Measurements from ENCODE around the gene CAB39L. TPM values are rescaled to one million over a fixed set of nuclear protein-coding genes. Genes with fewer than 3 reads are reported as not detected.
A peak's percentile ranks its signal among the peaks of the same experiment; 100 is the strongest.

Gene CAB39L
- total RNA-seq, 1 donor from 2014 or later: 13.3 TPM

DNA sequence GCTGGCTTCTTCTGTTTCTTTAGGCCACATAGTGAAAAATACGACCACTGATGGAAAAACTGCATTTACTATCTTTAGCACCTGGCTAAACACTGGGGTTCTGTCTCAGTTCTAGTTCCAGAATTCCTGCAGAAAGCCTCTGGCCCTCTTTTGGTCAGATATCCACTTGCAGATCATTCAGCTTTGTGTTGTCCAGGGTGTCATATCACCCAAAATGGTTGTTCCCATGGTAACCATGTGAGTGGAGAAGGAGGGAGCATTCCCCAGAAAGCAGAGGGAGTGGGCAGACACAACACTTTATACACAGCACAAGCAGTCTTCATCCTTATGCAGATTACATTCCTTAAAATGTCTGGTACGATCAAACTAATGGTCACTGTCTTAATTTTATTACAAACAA is 73.5 kb downstream of the CAB39L start:
- TF ChIP-seq, protein P1, sequence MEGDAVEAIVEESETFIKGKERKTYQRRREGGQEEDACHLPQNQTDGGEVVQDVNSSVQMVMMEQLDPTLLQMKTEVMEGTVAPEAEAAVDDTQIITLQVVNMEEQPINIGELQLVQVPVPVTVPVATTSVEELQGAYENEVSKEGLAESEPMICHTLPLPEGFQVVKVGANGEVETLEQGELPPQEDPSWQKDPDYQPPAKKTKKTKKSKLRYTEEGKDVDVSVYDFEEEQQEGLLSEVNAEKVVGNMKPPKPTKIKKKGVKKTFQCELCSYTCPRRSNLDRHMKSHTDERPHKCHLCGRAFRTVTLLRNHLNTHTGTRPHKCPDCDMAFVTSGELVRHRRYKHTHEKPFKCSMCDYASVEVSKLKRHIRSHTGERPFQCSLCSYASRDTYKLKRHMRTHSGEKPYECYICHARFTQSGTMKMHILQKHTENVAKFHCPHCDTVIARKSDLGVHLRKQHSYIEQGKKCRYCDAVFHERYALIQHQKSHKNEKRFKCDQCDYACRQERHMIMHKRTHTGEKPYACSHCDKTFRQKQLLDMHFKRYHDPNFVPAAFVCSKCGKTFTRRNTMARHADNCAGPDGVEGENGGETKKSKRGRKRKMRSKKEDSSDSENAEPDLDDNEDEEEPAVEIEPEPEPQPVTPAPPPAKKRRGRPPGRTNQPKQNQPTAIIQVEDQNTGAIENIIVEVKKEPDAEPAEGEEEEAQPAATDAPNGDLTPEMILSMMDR (IDR thresholded peaks at IDR 0.05; ENCODE audit: unreplicated experiment): no peak
- Mint-ChIP-seq H3K4me1 (peaks cover 62% of the 10 kb centered on the region), H3K4me3 (no peak overlapping the region), H3K9me3 (peaks cover 6% of the 10 kb centered on the region), H3K27ac (no peak overlapping the region), H3K36me3 (peaks cover 9% of the 10 kb centered on the region), H3K27me3 (ENCODE audit: low read depth) (peaks cover 43% of the 10 kb centered on the region)
- no peak for DNase-seq (ENCODE audit: low spot score in 2 of 2, unreplicated experiment in 2 of 2)

DNA sequence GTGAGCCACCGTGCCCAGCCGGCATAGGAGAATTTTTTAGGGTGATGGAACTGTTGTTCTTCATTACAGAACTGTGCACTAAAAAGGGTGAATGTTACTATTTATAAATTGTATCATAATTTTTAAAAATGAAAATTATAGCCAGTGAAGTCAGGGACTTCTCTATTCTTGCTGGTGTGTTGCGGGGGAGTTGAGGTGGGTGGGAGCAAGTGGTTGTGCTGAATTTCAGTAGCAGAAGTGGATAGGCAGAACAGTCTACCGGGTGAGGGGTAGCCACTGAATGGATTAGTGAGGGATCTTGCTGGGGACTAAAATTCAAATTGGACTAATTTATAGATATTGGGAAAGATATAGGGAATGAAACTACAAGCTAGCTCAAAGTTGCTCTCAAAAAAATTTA is 74.0 kb downstream of the CAB39L start:
- Mint-ChIP-seq H3K27me3 (ENCODE audit: low read depth) (peaks cover 46% of the 10 kb centered on the region), H3K4me1 (peaks cover 60% of the 10 kb centered on the region), H3K36me3 (peaks cover 13% of the 10 kb centered on the region), H3K4me3 (no peak overlapping the region), H3K9me3 (peaks cover 11% of the 10 kb centered on the region), H3K27ac (no peak overlapping the region)
- TF ChIP-seq, protein P1 (IDR thresholded peaks at IDR 0.05; ENCODE audit: unreplicated experiment): no peak
- DNase-seq (ENCODE audit: low spot score in 2 of 2, unreplicated experiment in 2 of 2): no peak

DNA sequence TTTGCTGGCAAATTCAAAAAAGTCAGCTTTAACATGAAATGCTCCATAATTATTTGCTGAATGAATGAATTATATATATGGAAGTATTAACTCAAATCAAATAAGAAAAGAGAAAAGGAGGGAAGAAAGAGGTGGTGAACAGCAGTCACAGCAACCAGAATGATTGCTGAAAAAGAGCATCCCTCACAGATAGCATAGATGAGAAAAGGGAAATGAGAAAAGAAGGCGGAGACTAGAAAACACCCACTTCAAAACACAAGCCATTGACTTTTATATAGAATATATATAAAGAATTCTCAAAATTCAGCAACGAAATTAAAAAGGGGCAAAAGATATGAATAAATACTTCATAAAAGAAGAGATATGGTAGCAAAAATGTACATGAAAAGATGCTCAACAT is 75.2 kb downstream of the CAB39L start:
- H3K9me3 Mint-ChIP-seq: peaks cover 22% of the 10 kb centered on the region
- TF ChIP-seq, protein P1 (IDR thresholded peaks at IDR 0.05; ENCODE audit: unreplicated experiment): no peak
- no peak overlapping the region for H3K27ac Mint-ChIP-seq

DNA sequence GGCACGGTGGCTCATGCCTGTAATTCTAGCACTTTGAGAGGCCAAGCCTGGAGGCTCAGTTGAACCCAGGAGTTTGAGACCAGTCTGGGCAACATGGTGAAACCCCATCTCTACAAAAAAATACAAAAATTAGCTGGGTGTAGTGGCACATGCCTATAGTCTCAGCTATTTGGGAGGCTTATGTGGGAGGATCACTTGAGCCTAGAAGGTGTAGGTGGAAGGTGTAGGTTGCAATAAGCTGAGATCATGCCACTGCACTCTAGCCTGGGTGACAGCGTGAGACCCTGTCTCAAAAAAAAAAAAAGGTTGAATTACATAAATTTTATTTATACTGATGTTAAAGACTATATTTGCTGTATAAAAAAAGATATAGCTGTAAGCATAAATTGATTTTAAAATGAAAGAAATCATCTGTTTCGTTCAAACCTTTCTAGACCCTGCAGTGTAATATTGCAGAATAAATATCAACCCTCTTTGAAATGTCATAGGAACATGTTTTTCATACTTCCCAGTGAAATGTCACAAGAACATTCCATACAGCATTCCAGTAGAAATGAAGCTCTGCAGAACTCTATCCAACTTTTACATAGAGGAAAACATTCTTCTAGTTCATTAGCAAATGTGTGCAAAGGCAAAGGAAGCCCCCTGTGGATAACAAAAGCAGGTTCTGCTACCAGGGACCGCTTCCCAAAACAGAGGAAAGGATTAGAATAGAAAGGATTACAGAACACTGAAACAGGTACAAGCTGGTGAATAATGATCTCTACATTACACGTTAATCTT is 76.0 kb downstream of the CAB39L start:
- H3K27ac Mint-ChIP-seq: peak overlapping the region; percentile 21

More for the DNA sequence above, 75.2 kb downstream of the CAB39L start:
- Mint-ChIP-seq H3K36me3 (peaks cover 23% of the 10 kb centered on the region), H3K27me3 (ENCODE audit: low read depth) (peaks cover 44% of the 10 kb centered on the region), H3K4me3 (no peak overlapping the region), H3K4me1 (peaks cover 53% of the 10 kb centered on the region)
- DNase-seq (ENCODE audit: low spot score in 2 of 2, unreplicated experiment in 2 of 2): no peak

DNA sequence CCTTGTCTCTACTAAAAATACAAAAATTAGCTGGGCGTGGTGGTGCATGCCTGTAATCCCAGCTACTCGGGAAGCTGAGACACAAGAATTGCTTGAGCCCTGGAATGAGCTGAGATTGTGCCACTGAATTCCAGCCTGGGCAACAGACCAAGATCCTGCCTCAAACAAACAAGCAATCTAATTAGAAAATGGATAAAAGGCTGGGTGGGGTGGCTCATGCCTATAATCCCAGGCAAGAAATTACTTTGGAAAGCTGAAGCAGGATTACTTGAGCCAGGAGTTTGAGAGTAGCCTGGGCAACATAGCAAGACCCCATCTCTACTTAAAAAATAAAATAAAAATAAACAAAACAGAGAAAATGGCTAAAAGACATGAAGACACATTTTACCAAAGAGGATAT is 77.0 kb downstream of the CAB39L start:
- H3K27ac Mint-ChIP-seq: no peak overlapping the region
- no peak overlapping the region for H3K4me3 Mint-ChIP-seq
- H3K4me1 Mint-ChIP-seq: peaks cover 35% of the 10 kb centered on the region
- peaks cover 37% of the 10 kb centered on the region for H3K9me3 Mint-ChIP-seq
- H3K36me3 Mint-ChIP-seq: peaks cover 37% of the 10 kb centered on the region
- TF ChIP-seq, protein P1 (IDR thresholded peaks at IDR 0.05; ENCODE audit: unreplicated experiment): no peak
- no peak for DNase-seq (ENCODE audit: low spot score in 2 of 2, unreplicated experiment in 2 of 2)
- peaks cover 40% of the 10 kb centered on the region for H3K27me3 Mint-ChIP-seq (ENCODE audit: low read depth)

More for the DNA sequence above, 76.0 kb downstream of the CAB39L start:
- Mint-ChIP-seq H3K4me1 (peaks cover 44% of the 10 kb centered on the region), H3K36me3 (peaks cover 29% of the 10 kb centered on the region), H3K9me3 (peaks cover 30% of the 10 kb centered on the region), H3K27me3 (ENCODE audit: low read depth) (peaks cover 38% of the 10 kb centered on the region), H3K4me3 (no peak overlapping the region)
- TF ChIP-seq, protein P1 (IDR thresholded peaks at IDR 0.05; ENCODE audit: unreplicated experiment): no peak
- DNase-seq (ENCODE audit: low spot score in 2 of 2, unreplicated experiment in 2 of 2): no peak
